NCI-H146 (cell line): ENCODE results near the gene TEX51.

Source experiments
- DNase-seq: peaks from one replicate; lab custom pipeline; 2025; lab: John Stamatoyannopoulos, UW

The TEX51 gene

GRCh38 chr2:126914811-126915500, 16.3 kb downstream of the TEX51 start:
- DNase-seq: no peak

GRCh38 chr2:126915903-126916302, 17.2 kb downstream of the TEX51 start:
- no peak for DNase-seq

GRCh38 chr2:126916744-126917143, 18.1 kb downstream of the TEX51 start:
- no peak for DNase-seq

GRCh38 chr2:126921066-126921465, 22.4 kb downstream of the TEX51 start:
- DNase-seq: no peak

GRCh38 chr2:126930970-126931590, 32.4 kb downstream of the TEX51 start:
- no peak for DNase-seq

- DNase-seq: no peak
Observed at GRCh38 chr2:126932529-126932928, 33.8 kb downstream of the TEX51 start.

DNA sequence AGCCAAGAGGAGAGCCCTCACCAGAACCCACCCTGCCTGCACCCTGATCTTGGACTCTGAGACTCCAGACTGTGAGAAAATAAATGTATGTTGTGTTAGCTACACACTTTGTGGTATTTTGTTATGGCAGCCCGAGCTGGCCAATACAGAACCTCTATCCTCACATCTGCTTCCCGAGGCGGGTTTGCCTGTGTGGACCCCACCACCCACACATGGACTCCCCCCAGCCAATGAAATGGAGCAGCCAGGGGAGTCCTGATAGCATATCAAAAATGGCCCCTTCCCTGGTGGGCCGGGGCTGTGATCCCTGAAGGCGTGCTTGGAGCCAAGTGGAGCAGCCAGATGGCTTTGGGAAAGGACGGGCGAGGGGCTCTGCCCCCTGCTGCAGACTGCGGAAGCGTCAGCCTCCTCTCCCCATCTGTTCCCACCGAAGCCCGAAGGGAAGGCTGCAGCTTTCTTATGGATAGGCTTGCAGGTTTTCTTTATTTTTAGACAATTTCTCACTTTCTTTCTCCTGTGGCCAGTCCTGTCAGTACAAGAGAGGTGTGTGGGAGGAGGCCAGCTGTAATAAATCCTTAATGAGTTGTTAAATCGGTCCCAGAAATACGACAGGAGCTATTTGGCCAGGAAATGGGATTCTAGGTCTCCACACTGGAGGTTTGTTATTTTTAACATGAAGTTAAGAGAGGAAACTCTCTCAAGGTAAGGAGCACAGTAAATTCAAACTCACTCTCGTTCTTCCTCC, 34.4 kb downstream of the TEX51 start:
- DNase-seq: no peak

DNA sequence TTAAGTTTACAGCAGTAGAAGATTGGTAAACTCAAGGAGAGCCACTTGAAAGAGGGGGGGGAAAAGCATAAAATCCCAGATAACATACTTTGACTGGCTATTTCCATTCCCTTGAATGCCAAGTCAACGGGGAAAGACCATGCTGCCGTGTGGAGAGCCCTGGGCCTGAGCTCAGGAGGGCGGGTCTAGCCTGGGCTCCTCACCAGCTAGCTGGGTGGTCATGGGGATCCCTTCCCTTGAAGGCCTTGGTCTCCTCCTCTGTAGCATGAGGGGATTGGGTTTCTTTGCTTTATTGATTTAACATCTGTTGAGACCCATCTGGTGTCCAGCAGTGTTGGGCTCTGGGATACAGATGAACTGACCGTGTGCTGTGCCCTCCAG, 35.0 kb downstream of the TEX51 start:
- no peak for DNase-seq

DNA sequence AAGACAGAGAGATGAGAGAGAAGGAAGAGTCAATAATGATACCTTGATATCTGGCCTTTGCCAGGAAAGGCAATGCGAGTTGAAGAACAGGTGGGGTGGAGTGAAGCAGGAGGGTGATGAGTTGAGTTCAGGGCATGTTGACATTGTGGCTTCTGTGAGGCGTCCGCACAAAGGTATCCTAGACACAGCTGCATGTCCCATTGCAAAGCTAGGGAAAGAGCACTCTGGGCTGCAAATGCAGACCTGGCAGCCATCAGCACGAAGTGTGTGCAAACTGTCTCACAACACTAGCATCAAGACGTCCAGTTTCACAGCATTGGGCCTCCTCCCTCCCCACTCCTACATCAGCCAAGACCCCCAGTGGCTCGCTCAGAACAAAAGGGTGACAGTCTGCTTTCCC, 36.1 kb downstream of the TEX51 start:
- DNase-seq: no peak

GRCh38 chr2:126935774-126936173, 37.1 kb downstream of the TEX51 start:
- no peak for DNase-seq

DNA sequence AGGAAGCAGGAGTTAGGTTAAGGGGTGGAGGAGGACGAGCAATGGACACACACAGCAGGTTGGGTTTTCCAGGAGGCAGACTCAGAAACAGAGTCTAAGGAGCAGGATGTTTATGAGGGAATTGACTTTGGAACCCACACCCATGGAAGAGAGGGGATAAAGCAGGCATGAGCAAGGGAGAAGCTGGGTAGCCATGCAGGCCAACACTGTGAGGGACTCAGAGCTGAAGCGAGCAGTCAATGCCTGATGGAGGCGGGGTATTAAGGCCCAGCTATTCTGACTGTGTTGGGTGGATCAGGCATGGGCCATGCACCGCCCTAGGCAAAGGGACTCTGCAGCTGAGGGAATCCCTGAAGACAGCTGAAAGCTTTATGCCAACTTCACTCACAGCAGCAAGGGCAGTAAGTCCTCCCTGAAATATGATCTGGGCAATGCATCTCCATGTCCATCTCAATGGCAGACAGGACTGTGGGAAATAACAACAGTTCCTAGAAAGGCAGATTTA, 37.6 kb downstream of the TEX51 start:
- DNase-seq: no peak

DNA sequence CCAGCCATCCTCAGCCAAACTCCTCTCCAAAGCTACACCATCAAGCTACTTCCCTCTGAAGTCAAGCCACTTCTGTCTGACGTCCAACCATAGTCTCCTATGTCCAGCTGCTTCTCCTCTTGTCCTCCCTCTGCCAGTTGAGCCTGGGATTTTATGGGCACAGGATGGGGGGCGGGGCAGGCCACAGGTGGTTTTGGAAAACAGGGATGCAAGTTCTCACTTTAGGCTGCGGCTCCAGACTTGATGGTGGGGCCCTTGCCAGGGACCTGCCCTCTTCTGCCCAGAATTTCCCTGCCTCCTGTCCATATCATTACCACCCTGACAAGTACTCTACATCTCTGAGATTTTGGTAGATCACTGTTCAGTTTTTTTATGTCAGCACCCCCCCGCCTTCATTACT, 41.6 kb downstream of the TEX51 start:
- DNase-seq: no peak

DNA sequence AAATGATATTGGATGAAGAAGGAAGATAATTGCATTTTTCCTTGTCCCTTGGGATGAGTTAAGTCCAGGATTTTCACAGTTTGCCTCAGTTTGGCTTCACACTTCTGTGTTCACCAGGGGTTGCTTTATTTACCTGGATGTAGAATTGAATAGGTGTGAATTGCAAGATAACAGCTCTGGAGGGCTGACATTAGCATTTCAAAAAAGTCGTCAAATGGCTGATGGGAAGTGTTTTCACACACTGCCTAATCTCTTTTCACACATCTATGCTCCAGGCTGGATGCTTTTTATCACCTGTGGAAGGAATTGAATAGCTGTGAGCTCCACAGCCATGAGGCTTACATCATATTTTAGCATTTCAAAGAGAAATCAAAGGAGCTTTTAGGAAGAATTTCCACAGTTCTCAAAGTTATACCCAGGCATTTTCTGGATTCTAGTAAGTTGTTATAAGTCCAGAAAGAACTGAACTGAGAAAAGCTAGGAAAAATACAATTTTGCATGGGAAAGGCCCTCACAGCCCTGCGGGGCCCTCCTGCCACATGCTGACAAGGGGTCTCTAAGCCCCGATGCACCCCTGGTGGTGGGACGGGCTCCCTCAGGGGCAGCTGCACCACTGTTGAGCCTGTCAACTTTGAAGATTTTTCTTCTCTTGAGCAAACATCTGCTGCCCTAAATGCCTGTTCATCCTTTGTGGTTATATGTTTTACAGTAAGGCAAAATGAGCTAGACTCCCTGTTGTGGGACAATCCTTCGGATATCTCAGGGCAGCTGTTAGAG, 43.9 kb downstream of the TEX51 start:
- no peak for DNase-seq

DNA sequence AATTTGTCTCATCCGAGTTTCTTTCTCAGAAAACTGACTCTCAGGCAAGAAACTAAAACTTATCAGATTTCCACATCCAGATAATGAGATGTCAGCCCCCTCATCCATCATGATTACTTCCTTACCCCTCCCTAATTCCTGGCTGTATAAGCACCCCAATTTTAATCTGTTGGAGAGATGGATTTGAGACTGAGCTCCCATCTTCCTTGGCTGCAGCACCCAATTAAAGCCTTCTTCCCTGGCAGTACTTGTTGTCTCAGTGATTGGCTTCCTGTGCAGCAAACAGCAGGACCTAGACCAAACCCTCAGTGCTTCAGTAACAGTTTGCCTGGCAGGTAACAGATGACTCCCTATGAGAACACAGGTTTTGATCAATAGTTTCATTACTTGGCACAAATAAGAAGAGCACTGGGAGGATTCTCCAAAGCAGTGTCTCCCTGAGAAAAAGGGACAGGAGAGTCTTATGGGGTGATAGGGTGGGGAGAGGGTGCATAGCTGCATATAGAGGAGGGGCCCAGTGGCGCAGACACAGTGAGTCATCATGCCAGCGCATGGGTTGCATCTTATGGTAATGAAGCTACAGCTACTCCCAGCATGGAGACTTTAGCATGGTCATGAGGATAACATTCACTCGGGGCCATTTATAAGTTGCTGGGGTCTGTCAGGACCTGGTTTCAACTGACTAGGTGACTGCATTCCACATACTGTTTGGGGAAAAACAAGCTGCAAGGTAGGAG, 45.1 kb downstream of the TEX51 start:
- DNase-seq: no peak

DNA sequence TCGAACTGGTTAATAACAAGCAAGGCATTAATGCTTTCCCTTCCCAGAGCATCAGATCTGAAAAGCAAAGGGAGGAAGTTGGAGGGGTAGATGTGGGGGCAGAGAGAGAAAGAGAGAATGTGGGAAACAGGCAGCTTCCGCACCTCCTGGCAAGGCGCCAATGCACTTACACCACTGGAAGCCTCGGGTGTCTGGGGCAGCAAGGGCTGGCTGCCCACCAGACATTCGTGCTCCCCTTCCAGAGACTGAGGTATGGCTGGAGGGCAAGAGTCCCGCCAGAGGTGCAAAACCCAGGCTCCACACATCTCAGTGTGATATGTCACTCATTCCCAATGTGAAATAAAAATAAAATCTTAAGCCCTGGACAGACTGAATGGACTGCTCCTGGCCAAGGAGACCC, 46.4 kb downstream of the TEX51 start:
- no peak for DNase-seq

GRCh38 chr2:126946318-126947102, 47.8 kb downstream of the TEX51 start:
- DNase-seq: no peak

DNA sequence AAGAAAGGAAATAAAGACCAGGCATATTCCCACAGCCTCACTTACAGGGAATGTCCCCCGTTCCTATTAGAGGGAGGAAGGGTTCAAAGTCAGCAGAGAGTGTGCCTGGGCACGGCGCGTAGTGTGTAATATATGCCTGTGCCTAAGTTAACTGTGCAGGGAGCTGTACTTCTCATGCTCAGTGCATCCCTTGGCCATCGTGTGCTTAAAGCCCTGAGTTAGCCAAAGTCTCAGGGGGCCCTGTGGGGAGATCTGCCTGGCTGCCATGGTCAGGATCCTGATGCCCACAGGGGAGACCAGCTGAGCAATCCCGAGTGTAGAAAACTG, 48.4 kb downstream of the TEX51 start:
- DNase-seq: no peak

DNA sequence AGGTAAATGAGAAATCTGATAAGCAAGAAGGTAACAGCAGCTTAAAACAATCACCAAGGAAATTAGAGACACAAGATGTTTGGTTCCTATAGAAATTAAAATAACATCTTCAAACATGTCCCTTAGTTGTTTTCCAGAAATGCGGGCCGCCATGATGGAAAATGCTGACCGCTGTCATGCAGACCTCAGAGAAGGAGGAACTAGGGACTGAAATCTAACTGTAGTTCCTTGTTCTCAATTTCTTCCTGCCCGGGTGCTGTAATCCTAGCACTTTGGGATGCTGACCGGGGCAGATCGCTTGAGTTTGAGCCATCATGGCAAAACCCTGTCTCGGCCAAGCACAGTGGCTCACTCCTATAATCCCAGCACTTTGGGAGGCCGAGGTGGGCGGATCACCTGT, 51.1 kb downstream of the TEX51 start:
- DNase-seq: no peak

DNA sequence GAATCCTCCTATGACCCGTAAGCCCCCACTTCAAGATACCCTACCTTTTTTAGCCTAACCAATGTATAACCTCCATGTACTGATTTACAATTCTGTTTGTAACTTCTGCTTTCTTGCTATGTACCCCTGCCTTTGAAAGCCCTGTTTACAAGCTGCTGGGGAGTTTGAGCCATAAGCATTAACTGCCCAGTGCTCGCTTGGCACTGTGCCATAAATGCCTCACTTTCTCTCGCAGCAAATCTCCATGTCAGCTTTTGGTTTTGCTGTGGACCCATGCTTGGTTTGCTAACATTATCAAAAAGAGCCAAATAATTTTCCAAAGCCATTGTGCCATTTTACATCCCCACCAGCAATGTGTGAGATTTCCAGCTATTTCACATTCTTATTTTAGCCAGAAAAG, 51.8 kb downstream of the TEX51 start:
- no peak for DNase-seq
